Measurements from ENCODE around the gene PANK4. TPM values are rescaled to one million over a fixed set of nuclear protein-coding genes. Genes with fewer than 3 reads are reported as not detected.

Gene PANK4
- total and polyA plus RNA-seq, 9 of the 15 experiments (the other 6 are each of a cell fraction or from before 2014, with no cell fraction given) = 0.93 to 55.6 (median 31.5) TPM

GRCh38 chr1:2548068-2548589 is 21.7 kb upstream of the PANK4 start (continued):
- 0 out of 2 replicates have a peak, but pooled peaks have one; percentile 31 for TF ChIP-seq ZNF407 (IDR thresholded peaks at IDR 0.05; ENCODE audit: low read depth)
- TF ChIP-seq ZNF830 (CRISPR knock-in tag; IDR thresholded peaks at IDR 0.05) = no peak
- TF ChIP-seq TRIM24 (IDR thresholded peaks at IDR 0.05) = no peak
- TF ChIP-seq NR1H2 (CRISPR knock-in tag; IDR thresholded peaks at IDR 0.05) = peak; percentile 53; the same call in 1 of the 2 replicates
- TF ChIP-seq ARID2 (IDR thresholded peaks at IDR 0.05) = peak; percentile 87
- no peak for TF ChIP-seq SNIP1 (IDR thresholded peaks at IDR 0.05; ENCODE audit: low read depth)
- no peak for TF ChIP-seq ID3 (CRISPR knock-in tag; IDR thresholded peaks at IDR 0.05)
- TF ChIP-seq ID3 (tag; IDR thresholded peaks at IDR 0.05) = no peak
- TF ChIP-seq CCAR2 (IDR thresholded peaks at IDR 0.05; ENCODE audit: low read depth, low read length) = no peak
- TF ChIP-seq ZNF511 (CRISPR knock-in tag; IDR thresholded peaks at IDR 0.05) = peak; percentile 3; the same call in 1 of the 2 replicates
- TF ChIP-seq MCM5 (IDR thresholded peaks at IDR 0.05; ENCODE audit: low read depth) = no peak
- no peak for TF ChIP-seq PHB (CRISPR knock-in tag; IDR thresholded peaks at IDR 0.05)
- no peak for TF ChIP-seq CCNT2 (IDR thresholded peaks at IDR 0.05; ENCODE audit: borderline replicate concordance, extremely low read depth, insufficient read length, low read depth, low read length)
- no peak for TF ChIP-seq DPF2 (IDR thresholded peaks at IDR 0.05)
- TF ChIP-seq CBX5 (IDR thresholded peaks at IDR 0.05; ENCODE audit: borderline replicate concordance, low read depth) = no peak
- peak; percentile 64; the same call in 1 of the 2 replicates for TF ChIP-seq MTA3 (IDR thresholded peaks at IDR 0.05; ENCODE audit: borderline replicate concordance)
- no peak for TF ChIP-seq NR2F6 (CRISPR knock-in tag; IDR thresholded peaks at IDR 0.05)
- TF ChIP-seq, protein P1, sequence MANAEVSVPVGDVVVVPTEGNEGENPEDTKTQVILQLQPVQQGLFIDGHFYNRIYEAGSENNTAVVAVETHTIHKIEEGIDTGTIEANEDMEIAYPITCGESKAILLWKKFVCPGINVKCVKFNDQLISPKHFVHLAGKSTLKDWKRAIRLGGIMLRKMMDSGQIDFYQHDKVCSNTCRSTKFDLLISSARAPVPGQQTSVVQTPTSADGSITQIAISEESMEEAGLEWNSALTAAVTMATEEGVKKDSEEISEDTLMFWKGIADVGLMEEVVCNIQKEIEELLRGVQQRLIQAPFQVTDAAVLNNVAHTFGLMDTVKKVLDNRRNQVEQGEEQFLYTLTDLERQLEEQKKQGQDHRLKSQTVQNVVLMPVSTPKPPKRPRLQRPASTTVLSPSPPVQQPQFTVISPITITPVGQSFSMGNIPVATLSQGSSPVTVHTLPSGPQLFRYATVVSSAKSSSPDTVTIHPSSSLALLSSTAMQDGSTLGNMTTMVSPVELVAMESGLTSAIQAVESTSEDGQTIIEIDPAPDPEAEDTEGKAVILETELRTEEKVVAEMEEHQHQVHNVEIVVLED (CRISPR knock-in tag; IDR thresholded peaks at IDR 0.05) = no peak
- no peak for TF ChIP-seq PHF8 (IDR thresholded peaks at IDR 0.05; ENCODE audit: borderline replicate concordance, low read length)
- TF ChIP-seq MIER1 (IDR thresholded peaks at IDR 0.05; ENCODE audit: low read depth) = no peak
